Suprapubic skin (tissue), 4 donors: ENCODE results near the gene ZNF277.
"Not testable (repeated sequence)": the region's sequence is repeated elsewhere in the genome, so short reads cannot be mapped to it uniquely, and the experiment has no call there.

ENCODE experiments used
- CTCF ChIP-seq, 2 donors: fragments of 200-600 bp in 1 of 2; fragments of 450-650 bp in 1 of 2; sonication (generic) in 1 of 2; IDR thresholded peaks; one replicate each; pipeline ENCODE4 v1.5.1; 2016 to 2019; ENCODE audit warnings: antibody characterized with exemption in 2 of 2, mild to moderate bottlenecking in 1 of 2, moderate library complexity in 1 of 2
- EP300 ChIP-seq: sonication (generic); formaldehyde crosslinking; IDR thresholded peaks from one replicate; pipeline ENCODE4 v1.6.1; 2017; ENCODE audit warnings: antibody characterized with exemption
- POLR2A ChIP-seq, 2 donors: fragments of 450-650 bp; IDR thresholded peaks; one replicate each; pipeline ENCODE4 v1.6.1; 2017; ENCODE audit warnings: antibody characterized with exemption in 2 of 2, mild to moderate bottlenecking in 2 of 2, moderate library complexity in 2 of 2
- POLR2AphosphoS5 ChIP-seq, 3 donors: sonication (generic); formaldehyde crosslinking; IDR thresholded peaks; one replicate each; pipeline ENCODE4 v1.6.1; 2017; ENCODE audit warnings: antibody characterized with exemption in 3 of 3

GRCh38 chr7:112391841-112392286, 185.4 kb downstream of the ZNF277 start:
- not testable (repeated sequence) for TF ChIP-seq POLR2A (IDR thresholded peaks at IDR 0.05); EP300; CTCF (IDR thresholded peaks at IDR 0.05); POLR2AphosphoS5 (IDR thresholded peaks at IDR 0.05)
